Prostate gland (tissue), 2 donors: ENCODE measurements around the gene FNDC3B.

Source experiments
- POLR2A ChIP-seq: fragments of 450-650 bp; IDR thresholded peaks from one replicate; pipeline ENCODE4 v1.6.1; 2016; ENCODE audit warnings: antibody characterized with exemption, mild to moderate bottlenecking
- POLR2AphosphoS5 ChIP-seq: sonication (generic); formaldehyde crosslinking; IDR thresholded peaks from one replicate; pipeline ENCODE4 v1.6.1; 2017; ENCODE audit warnings: antibody characterized with exemption
- TF ChIP-seq, protein P1 (sequence below), 4 experiments: fragments of 200-600 bp in 2 of 4; fragments of 450-650 bp in 2 of 4; sonication (generic) in 2 of 4; IDR thresholded peaks; 1 replicate in 3 of 4; 2 replicates in 1 of 4; pipeline ENCODE4 v1.5.1; 2016 to 2019; ENCODE audit warnings: antibody characterized with exemption in 4 of 4, mild to moderate bottlenecking in 2 of 4, moderate library complexity in 2 of 4

DNA sequence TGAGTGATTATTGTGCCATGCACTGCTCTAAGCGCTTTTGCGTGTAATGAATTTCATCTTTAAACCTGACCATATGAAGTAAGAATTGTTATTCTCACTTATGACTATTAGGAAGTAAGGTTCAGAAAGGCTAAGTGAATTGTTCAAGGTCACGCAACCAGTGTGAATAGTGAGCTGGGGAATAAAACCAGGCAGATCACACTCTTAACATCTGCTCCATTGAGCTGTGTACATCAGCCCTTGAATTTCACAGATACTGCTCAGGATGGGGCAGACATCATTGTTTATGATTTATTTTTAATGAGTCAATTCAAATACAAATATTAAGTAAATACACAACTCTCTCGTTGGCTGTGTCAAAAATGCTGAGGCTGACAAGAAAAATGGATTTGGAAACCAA is 184.5 kb downstream of the FNDC3B start:
- TF ChIP-seq, protein P1, sequence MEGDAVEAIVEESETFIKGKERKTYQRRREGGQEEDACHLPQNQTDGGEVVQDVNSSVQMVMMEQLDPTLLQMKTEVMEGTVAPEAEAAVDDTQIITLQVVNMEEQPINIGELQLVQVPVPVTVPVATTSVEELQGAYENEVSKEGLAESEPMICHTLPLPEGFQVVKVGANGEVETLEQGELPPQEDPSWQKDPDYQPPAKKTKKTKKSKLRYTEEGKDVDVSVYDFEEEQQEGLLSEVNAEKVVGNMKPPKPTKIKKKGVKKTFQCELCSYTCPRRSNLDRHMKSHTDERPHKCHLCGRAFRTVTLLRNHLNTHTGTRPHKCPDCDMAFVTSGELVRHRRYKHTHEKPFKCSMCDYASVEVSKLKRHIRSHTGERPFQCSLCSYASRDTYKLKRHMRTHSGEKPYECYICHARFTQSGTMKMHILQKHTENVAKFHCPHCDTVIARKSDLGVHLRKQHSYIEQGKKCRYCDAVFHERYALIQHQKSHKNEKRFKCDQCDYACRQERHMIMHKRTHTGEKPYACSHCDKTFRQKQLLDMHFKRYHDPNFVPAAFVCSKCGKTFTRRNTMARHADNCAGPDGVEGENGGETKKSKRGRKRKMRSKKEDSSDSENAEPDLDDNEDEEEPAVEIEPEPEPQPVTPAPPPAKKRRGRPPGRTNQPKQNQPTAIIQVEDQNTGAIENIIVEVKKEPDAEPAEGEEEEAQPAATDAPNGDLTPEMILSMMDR (IDR thresholded peaks at IDR 0.05) = no peak
- TF ChIP-seq POLR2AphosphoS5 (no peak), POLR2A (no peak)
